HCT116 (cell line): Measurements from ENCODE around the gene MYO1F. TPM values are rescaled to one million over a fixed set of nuclear protein-coding genes. Genes with fewer than 3 reads are reported as not detected.

ENCODE experiments used
- ATAC-seq: fragments of 200-7000 bp; cut with Tn5 transposase; 2 replicates; pipeline ENCODE4 v1.9.1; 2020; ENCODE audit warnings: mild to moderate bottlenecking, moderate library complexity
- BruUV-seq: library from RNA; stranded (reverse); fragments of 400-500 nt; replicated peaks from 2 replicates; lab custom pipeline; 2021; lab: Mats Ljungman, UMichigan
- CTCF ChIA-PET: fragments of 300-600 bp; sonication (Branson Sonifier 250); formaldehyde crosslinking; loops from one replicate; lab custom pipeline; 2021; ENCODE audit warnings: antibody characterized with exemption; lab: Charles Lee
- POLR2A ChIA-PET: fragments of 300-600, 350-600 bp; sonication (Branson Sonifier 250); formaldehyde crosslinking; loops from one replicate; lab custom pipeline; 2021; ENCODE audit warnings: antibody characterized with exemption; lab: Charles Lee
- RAD21 ChIA-PET, 2 experiments: fragments of 300-600 bp; sonication (Branson Sonifier 250); formaldehyde crosslinking; loops; one replicate each; lab custom pipeline; 2023; ENCODE audit warnings: low total read pairs in 2 of 2; ENCODE audit not compliant: uncharacterized antibody in 2 of 2, unreplicated experiment in 2 of 2, low non-redundant PET in 1 of 2; lab: Charles Lee
- DNase-seq: peaks from one replicate; pipeline ENCODE4 v3.0.0-alpha.2; 2010; ENCODE audit warnings: low read depth, low spot score
- H2AFZ ChIP-seq: fragments of 200-600 bp; shearing (Covaris generic), sonication (generic); 2 replicates; pipeline ENCODE4 v1.6.1; 2017; ENCODE audit warnings: low read depth, mixed run types, mixed read lengths, antibody characterized with exemption, low read length; ENCODE audit not compliant: poor library complexity, severe bottlenecking
- H3K27ac ChIP-seq: 2 replicates; pipeline ENCODE4 v1.5.1; 2012; ENCODE audit warnings: low read depth, low read length
- H3K27me3 ChIP-seq: fragments of 200-600 bp; sonication (generic); 2 replicates; pipeline ENCODE4 v1.6.1; 2016; ENCODE audit warnings: mixed run types, low read length, mixed read lengths; ENCODE audit not compliant: insufficient read depth
- H3K36me3 ChIP-seq, 2 experiments: fragments of 200-500 bp in 1 of 2; fragments of 200-600 bp in 1 of 2; sonication (Bioruptor generic) in 1 of 2; sonication (generic) in 1 of 2; 2 replicates each; pipeline versions ENCODE4 v1.5.1 to v1.6.1; 2014 to 2016; ENCODE audit warnings: low read length in 2 of 2, inconsistent platforms in 1 of 2, mixed read lengths in 1 of 2, mixed run types in 1 of 2; ENCODE audit not compliant: insufficient read depth in 2 of 2, control insufficient read depth in 1 of 2
- H3K4me1 ChIP-seq, 2 experiments: fragments of 200-600 bp in 1 of 2; sonication (generic) in 1 of 2; 2 replicates each; pipeline versions ENCODE4 v1.5.1 to v1.6.1; 2012 to 2017; ENCODE audit warnings: low read length in 2 of 2, inconsistent platforms in 1 of 2, mild to moderate bottlenecking in 1 of 2, mixed read lengths in 1 of 2, mixed run types in 1 of 2, moderate library complexity in 1 of 2; ENCODE audit not compliant: insufficient read depth in 2 of 2, control insufficient read depth in 1 of 2
- H3K4me2 ChIP-seq: fragments of 200-600 bp; sonication (generic); 2 replicates; pipeline ENCODE4 v1.6.1; 2017; ENCODE audit warnings: mixed run types, low read length, mixed read lengths
- H3K4me3 ChIP-seq, 2 experiments: fragments of 200-600 bp in 1 of 2; sonication (generic) in 1 of 2; replicated peaks in 1 of 2; 2 replicates each; pipeline ENCODE4 v1.5.1; 2011 to 2016; ENCODE audit warnings: low read length in 2 of 2, control low read depth in 1 of 2, low read depth in 1 of 2, mild to moderate bottlenecking in 1 of 2, mixed read lengths in 1 of 2, mixed run types in 1 of 2
- H3K79me2 ChIP-seq: fragments of 200-600 bp; sonication (generic); 2 replicates; pipeline ENCODE4 v1.6.1; 2017; ENCODE audit warnings: mild to moderate bottlenecking, mixed run types, low read length, moderate library complexity, mixed read lengths; ENCODE audit not compliant: insufficient read depth
- H3K9ac ChIP-seq: fragments of 200-600 bp; sonication (generic); 2 replicates; pipeline ENCODE4 v1.6.1; 2016; ENCODE audit warnings: low read length, mixed read lengths
- H3K9me2 ChIP-seq: fragments of 200-600 bp; sonication (generic), shearing (Covaris generic); 2 replicates; pipeline ENCODE4 v1.6.1; 2017; ENCODE audit warnings: mixed run types, mild to moderate bottlenecking, moderate library complexity; ENCODE audit not compliant: insufficient read depth
- H3K9me3 ChIP-seq, 2 experiments: fragments of 200-500 bp in 1 of 2; fragments of 200-600 bp in 1 of 2; sonication (Bioruptor generic) in 1 of 2; sonication (generic) in 1 of 2; 2 replicates each; pipeline ENCODE4 v1.6.1; 2014 to 2017; ENCODE audit warnings: low read length in 2 of 2, mixed read lengths in 2 of 2, inconsistent platforms in 1 of 2, low read depth in 1 of 2, mild to moderate bottlenecking in 1 of 2, mixed run types in 1 of 2, moderate library complexity in 1 of 2; ENCODE audit not compliant: control insufficient read depth in 1 of 2, insufficient read depth in 1 of 2
- H4K20me1 ChIP-seq: fragments of 200-600 bp; sonication (generic), shearing (Covaris generic); 2 replicates; pipeline ENCODE4 v1.6.1; 2017; ENCODE audit warnings: mixed run types, mild to moderate bottlenecking, moderate library complexity; ENCODE audit not compliant: insufficient read depth
- ATF3 ChIP-seq: IDR thresholded peaks from 2 replicates; pipeline ENCODE4 v1.6.1; 2012
- CBX3 ChIP-seq: IDR thresholded peaks from 2 replicates; pipeline ENCODE4 v1.6.1; 2012; ENCODE audit warnings: low read depth
- CEBPB ChIP-seq: IDR thresholded peaks from 2 replicates; pipeline ENCODE4 v1.6.1; 2012; ENCODE audit warnings: low read depth
- CTCF ChIP-seq, 3 experiments: fragments of 200-600 bp in 1 of 3; sonication (generic) in 1 of 3; IDR thresholded peaks in 2 of 3; conservative IDR thresholded peaks in 1 of 3; 2 replicates each; pipeline ENCODE4 v1.5.1; 2012 to 2017; ENCODE audit warnings: low read depth in 2 of 3, low read length in 2 of 3, antibody characterized with exemption in 1 of 3, borderline replicate concordance in 1 of 3, control low read depth in 1 of 3, mild to moderate bottlenecking in 1 of 3, mixed read lengths in 1 of 3, mixed run types in 1 of 3, moderate library complexity in 1 of 3; ENCODE audit not compliant: insufficient read depth in 1 of 3
- ELF1 ChIP-seq: IDR thresholded peaks from 2 replicates; pipeline ENCODE4 v1.6.1; 2012; ENCODE audit warnings: low read depth, borderline replicate concordance
- FOSL1 ChIP-seq: IDR thresholded peaks from 2 replicates; pipeline ENCODE4 v1.6.1; 2012; ENCODE audit warnings: low read depth
- JUND ChIP-seq: IDR thresholded peaks from 2 replicates; pipeline ENCODE4 v1.6.1; 2012
- POLR2A ChIP-seq: IDR thresholded peaks from 2 replicates; pipeline ENCODE4 v1.7.0; 2011; ENCODE audit warnings: borderline replicate concordance; ENCODE audit not compliant: insufficient read depth, insufficient read length; ENCODE audit errors: extremely low read depth
- POLR2AphosphoS5 ChIP-seq: IDR thresholded peaks from 2 replicates; pipeline ENCODE4 v1.6.1; 2011; ENCODE audit warnings: mild to moderate bottlenecking, low read depth, low read length, moderate library complexity
- SP1 ChIP-seq: IDR thresholded peaks from 2 replicates; pipeline ENCODE4 v1.6.1; 2012; ENCODE audit warnings: low read depth
- SRF ChIP-seq: IDR thresholded peaks from 2 replicates; pipeline ENCODE4 v1.6.1; 2012; ENCODE audit warnings: low read depth
- YY1 ChIP-seq: IDR thresholded peaks from 2 replicates; pipeline ENCODE4 v1.6.1; 2011; ENCODE audit warnings: low read length, low read depth, moderate library complexity, mild to moderate bottlenecking; ENCODE audit not compliant: insufficient replicate concordance; ENCODE audit errors: extremely low read depth
- ZFX ChIP-seq: fragments of 450-650 bp; IDR thresholded peaks from 2 replicates; pipeline ENCODE4 v1.6.1; 2017
- ZNF274 ChIP-seq: fragments of 200-500 bp; sonication (Bioruptor generic); IDR thresholded peaks from 2 replicates; pipeline ENCODE4 v1.6.1; 2014; ENCODE audit warnings: mild to moderate bottlenecking, low read depth, low read length, inconsistent platforms
- intact Hi-C: fragments of 100-400 bp; cut with micrococcal nuclease; formaldehyde crosslinking; loops from 2 replicates; pipeline ENCODE4 v1.10.0; 2022
- total RNA-seq: library from RNA; stranded (reverse); gene quantifications from one replicate; pipeline ENCODE4 v1.2.1, GENCODE V29; 2021; ENCODE audit not compliant: unreplicated experiment
- TF ChIP-seq, protein P1 (sequence below): IDR thresholded peaks from 2 replicates; pipeline ENCODE4 v1.6.1; 2011; ENCODE audit warnings: mild to moderate bottlenecking, low read length, moderate library complexity; ENCODE audit not compliant: insufficient replicate concordance; ENCODE audit errors: extremely low read depth
- TF ChIP-seq, protein P2 (sequence below): IDR thresholded peaks from 2 replicates; pipeline ENCODE4 v1.6.1; 2012; ENCODE audit warnings: low read depth

The MYO1F gene
- total RNA-seq, 1 experiment from 2014 or later: 0.39 TPM

DNA sequence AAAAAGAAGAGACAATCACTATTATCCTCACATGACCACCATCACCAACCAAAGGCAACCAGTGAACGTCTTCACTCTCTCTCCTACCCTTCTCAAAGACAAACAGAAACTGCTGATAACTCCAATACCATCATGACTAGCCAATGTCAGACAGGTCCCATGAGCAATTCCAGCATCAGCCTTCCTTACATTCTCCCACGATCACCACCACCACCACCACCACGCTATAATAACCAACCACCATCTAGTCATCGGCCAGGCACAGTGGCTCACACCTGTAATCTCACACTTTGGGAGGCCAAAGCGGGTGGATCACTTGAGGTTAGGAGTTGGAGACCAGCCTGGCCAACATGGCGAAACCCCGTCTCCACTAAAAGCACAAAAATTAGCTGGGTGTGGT is 3.9 kb downstream of the MYO1F start:
- DNase-seq (no peak), ATAC-seq (no peak)
- Histone ChIP-seq H3K27me3 (no peaks in the 10 kb centered on the region), H3K9me3 (no peaks in the 10 kb centered on the region), H3K9me2 (no peaks in the 10 kb centered on the region), H3K36me3 (no peaks in the 10 kb centered on the region), H3K4me1 (peaks cover 18 to 33% of the 10 kb centered on the region in 2 experiments), H2AFZ (no peak overlapping the region), H3K4me2 (no peak overlapping the region), H3K27ac (no peak overlapping the region), H3K9ac (no peak overlapping the region), H3K4me3 (no peak overlapping the region), H4K20me1 (no peaks in the 10 kb centered on the region), H3K79me2 (no peaks in the 10 kb centered on the region)
- ChIA-PET POLR2A (no interaction called here), RAD21 (no interaction called here), CTCF (no interaction called here)
- BruUV-seq: no TSS peak
- no peak for TF ChIP-seq JUND
- TF ChIP-seq SRF: no peak
- TF ChIP-seq CTCF (IDR thresholded peaks at IDR 0.05 in 2 of 3, conservative IDR thresholded peaks at IDR 0.05 in 1 of 3; ENCODE audit: borderline replicate concordance in 1 of 3, insufficient read depth in 1 of 3, low read depth in 2 of 3, low read length in 2 of 3): no peak
- no peak for TF ChIP-seq ELF1
- TF ChIP-seq ZNF274: no peak
- no peak for TF ChIP-seq CBX3
- TF ChIP-seq ZFX: no peak
- TF ChIP-seq YY1: no peak
- no peak for TF ChIP-seq POLR2AphosphoS5
- TF ChIP-seq, protein P1, sequence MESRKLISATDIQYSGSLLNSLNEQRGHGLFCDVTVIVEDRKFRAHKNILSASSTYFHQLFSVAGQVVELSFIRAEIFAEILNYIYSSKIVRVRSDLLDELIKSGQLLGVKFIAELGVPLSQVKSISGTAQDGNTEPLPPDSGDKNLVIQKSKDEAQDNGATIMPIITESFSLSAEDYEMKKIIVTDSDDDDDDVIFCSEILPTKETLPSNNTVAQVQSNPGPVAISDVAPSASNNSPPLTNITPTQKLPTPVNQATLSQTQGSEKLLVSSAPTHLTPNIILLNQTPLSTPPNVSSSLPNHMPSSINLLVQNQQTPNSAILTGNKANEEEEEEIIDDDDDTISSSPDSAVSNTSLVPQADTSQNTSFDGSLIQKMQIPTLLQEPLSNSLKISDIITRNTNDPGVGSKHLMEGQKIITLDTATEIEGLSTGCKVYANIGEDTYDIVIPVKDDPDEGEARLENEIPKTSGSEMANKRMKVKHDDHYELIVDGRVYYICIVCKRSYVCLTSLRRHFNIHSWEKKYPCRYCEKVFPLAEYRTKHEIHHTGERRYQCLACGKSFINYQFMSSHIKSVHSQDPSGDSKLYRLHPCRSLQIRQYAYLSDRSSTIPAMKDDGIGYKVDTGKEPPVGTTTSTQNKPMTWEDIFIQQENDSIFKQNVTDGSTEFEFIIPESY: no peak
- no peak for TF ChIP-seq CEBPB
- TF ChIP-seq POLR2A: no peak
- TF ChIP-seq FOSL1: no peak
- TF ChIP-seq, protein P2, sequence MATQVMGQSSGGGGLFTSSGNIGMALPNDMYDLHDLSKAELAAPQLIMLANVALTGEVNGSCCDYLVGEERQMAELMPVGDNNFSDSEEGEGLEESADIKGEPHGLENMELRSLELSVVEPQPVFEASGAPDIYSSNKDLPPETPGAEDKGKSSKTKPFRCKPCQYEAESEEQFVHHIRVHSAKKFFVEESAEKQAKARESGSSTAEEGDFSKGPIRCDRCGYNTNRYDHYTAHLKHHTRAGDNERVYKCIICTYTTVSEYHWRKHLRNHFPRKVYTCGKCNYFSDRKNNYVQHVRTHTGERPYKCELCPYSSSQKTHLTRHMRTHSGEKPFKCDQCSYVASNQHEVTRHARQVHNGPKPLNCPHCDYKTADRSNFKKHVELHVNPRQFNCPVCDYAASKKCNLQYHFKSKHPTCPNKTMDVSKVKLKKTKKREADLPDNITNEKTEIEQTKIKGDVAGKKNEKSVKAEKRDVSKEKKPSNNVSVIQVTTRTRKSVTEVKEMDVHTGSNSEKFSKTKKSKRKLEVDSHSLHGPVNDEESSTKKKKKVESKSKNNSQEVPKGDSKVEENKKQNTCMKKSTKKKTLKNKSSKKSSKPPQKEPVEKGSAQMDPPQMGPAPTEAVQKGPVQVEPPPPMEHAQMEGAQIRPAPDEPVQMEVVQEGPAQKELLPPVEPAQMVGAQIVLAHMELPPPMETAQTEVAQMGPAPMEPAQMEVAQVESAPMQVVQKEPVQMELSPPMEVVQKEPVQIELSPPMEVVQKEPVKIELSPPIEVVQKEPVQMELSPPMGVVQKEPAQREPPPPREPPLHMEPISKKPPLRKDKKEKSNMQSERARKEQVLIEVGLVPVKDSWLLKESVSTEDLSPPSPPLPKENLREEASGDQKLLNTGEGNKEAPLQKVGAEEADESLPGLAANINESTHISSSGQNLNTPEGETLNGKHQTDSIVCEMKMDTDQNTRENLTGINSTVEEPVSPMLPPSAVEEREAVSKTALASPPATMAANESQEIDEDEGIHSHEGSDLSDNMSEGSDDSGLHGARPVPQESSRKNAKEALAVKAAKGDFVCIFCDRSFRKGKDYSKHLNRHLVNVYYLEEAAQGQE: no peak
- TF ChIP-seq ATF3: no peak
- TF ChIP-seq SP1: no peak
- intact Hi-C loops: loop anchor here (10.0 kb wide), 1 partner anchor 309 kb away; no protein-coding TSS in a partner anchor
